HG03571 (cell line): ENCODE results near the gene SNX8.
A peak's percentile ranks its signal among the peaks of the same experiment; 100 is the strongest.
"Not testable (repeated sequence)": the region's sequence is repeated elsewhere in the genome, so short reads cannot be mapped to it uniquely, and the experiment has no call there.

Experiments used
- ATAC-seq: cut with Tn5 transposase; IDR thresholded peaks from one replicate; pipeline ENCODE4 v1.9.1; 2021; ENCODE audit not compliant: unreplicated experiment

The SNX8 gene

GRCh38 chr7:2314209-2314955 lies at the start of gene SNX8:
Gene SNX8 (minus strand): TSS chr7:2314441. CDS start chr7:2314421, 20 bp downstream.
- ATAC-seq: peak; percentile 68

GRCh38 chr7:2362385-2363088 lies 48.3 kb upstream of the SNX8 start:
- ATAC-seq: no peak

GRCh38 chr7:2360796-2361195 lies 46.6 kb upstream of the SNX8 start:
- ATAC-seq: no peak

GRCh38 chr7:2359610-2360009 lies 45.4 kb upstream of the SNX8 start:
- no peak for ATAC-seq

- ATAC-seq: no peak
Measured at GRCh38 chr7:2358968-2359527, 44.8 kb upstream of the SNX8 start.

- no peak for ATAC-seq
Measured at GRCh38 chr7:2357571-2357970, 43.3 kb upstream of the SNX8 start.

- no peak for ATAC-seq
Measured at GRCh38 chr7:2357165-2357564, 42.9 kb upstream of the SNX8 start.

- ATAC-seq: no peak
Measured at GRCh38 chr7:2355705-2356008, 41.4 kb upstream of the SNX8 start.

- peak; percentile 15 for ATAC-seq
Measured at GRCh38 chr7:2354939-2355704, 40.9 kb upstream of the SNX8 start.

- ATAC-seq: peak; percentile 73
Measured at GRCh38 chr7:2354186-2354938, 40.1 kb upstream of the SNX8 start, which contains the start of gene EIF3B. Gene EIF3B (plus strand): TSS chr7:2354827. CDS start chr7:2354922, 95 bp downstream.

- peak; percentile 54 for ATAC-seq
Measured at GRCh38 chr7:2353936-2354185, 39.6 kb upstream of the SNX8 start.

GRCh38 chr7:2353113-2353935 lies 39.1 kb upstream of the SNX8 start:
- peak; percentile 0 for ATAC-seq

GRCh38 chr7:2350861-2351260 lies 36.6 kb upstream of the SNX8 start:
- no peak for ATAC-seq

GRCh38 chr7:2350055-2350454 lies 35.8 kb upstream of the SNX8 start:
- ATAC-seq: no peak

- ATAC-seq: not testable (repeated sequence)
Measured at GRCh38 chr7:2347351-2348063, 33.3 kb upstream of the SNX8 start.

GRCh38 chr7:2336626-2337299 lies 22.5 kb upstream of the SNX8 start:
- ATAC-seq: no peak

GRCh38 chr7:2332606-2333231 lies 18.5 kb upstream of the SNX8 start:
- ATAC-seq: not testable (repeated sequence)

GRCh38 chr7:2331707-2332106 lies 17.5 kb upstream of the SNX8 start:
- no peak for ATAC-seq

GRCh38 chr7:2330493-2330892 lies 16.3 kb upstream of the SNX8 start:
- no peak for ATAC-seq
